Measurements from ENCODE around the gene ANO1.

DNA sequence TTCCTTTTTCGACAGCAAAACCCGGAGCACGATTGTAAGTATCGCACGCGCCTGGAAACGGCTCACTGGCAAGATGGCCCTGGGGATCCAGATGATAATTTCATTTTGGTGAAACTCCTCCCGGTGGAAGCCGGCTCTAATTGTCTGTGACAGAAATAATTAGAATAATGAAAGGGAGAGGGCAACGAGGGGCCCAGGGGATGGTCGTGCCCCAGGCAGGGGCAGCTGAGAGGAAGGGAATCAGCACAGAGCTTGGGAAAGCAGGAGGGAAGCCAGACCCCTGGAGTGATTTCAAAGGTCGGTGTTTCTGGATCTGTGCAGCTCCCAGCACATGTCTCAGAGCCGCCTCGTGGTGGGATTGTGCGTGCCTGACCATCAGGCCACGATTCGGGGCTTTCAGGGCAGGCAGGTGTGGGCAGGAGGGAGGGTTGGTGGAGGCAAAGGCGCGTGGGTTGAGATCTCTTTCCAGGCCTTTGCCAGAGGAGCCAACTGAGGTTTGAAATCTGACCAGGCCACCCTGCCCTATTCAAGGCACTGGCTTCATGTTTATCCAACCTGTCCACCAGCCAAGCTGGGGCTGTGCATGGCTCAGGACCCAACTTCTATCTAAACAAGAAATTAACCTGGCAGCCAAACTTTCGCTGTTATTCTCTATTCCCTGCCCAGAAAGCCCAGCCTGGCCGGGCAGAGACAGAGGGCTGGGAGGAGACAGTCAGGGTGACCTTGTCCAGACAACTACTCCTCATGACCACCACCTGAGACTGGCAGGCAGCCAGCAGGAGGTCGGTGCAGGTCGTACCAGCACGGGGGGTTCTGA, 27.8 kb downstream of the ANO1 start:
- TF ChIP-seq, protein P1, sequence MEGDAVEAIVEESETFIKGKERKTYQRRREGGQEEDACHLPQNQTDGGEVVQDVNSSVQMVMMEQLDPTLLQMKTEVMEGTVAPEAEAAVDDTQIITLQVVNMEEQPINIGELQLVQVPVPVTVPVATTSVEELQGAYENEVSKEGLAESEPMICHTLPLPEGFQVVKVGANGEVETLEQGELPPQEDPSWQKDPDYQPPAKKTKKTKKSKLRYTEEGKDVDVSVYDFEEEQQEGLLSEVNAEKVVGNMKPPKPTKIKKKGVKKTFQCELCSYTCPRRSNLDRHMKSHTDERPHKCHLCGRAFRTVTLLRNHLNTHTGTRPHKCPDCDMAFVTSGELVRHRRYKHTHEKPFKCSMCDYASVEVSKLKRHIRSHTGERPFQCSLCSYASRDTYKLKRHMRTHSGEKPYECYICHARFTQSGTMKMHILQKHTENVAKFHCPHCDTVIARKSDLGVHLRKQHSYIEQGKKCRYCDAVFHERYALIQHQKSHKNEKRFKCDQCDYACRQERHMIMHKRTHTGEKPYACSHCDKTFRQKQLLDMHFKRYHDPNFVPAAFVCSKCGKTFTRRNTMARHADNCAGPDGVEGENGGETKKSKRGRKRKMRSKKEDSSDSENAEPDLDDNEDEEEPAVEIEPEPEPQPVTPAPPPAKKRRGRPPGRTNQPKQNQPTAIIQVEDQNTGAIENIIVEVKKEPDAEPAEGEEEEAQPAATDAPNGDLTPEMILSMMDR (IDR thresholded peaks at IDR 0.05; ENCODE audit: insufficient read depth, low read depth, low read length): no peak
- no peak for TF ChIP-seq EZH2 (IDR thresholded peaks at IDR 0.05; ENCODE audit: insufficient read depth, low read length)
